Measurements from ENCODE around the gene FAM204A. TPM values are rescaled to one million over a fixed set of nuclear protein-coding genes. Genes with fewer than 3 reads are reported as not detected.

The FAM204A gene
- polyA plus RNA-seq, 3 donors, result 79.5 to 88.1 (median 83.5) TPM

GRCh38 chr10:118287076-118287806, 54.9 kb downstream of the FAM204A start:
- no peak for DNase-seq (ENCODE audit: low read depth in 3 of 3, low spot score in 2 of 3)

- no peak for DNase-seq (ENCODE audit: low read depth in 3 of 3, low spot score in 2 of 3)
These were observed 55.9 kb downstream of the FAM204A start for GRCh38 chr10:118286051-118286838.

GRCh38 chr10:118282670-118283069, 59.5 kb downstream of the FAM204A start:
- DNase-seq (ENCODE audit: low read depth in 3 of 3, low spot score in 2 of 3), result no peak

- DNase-seq (ENCODE audit: low read depth in 3 of 3, low spot score in 2 of 3), result no peak
These were observed 63.5 kb downstream of the FAM204A start for GRCh38 chr10:118278649-118279048.

GRCh38 chr10:118277871-118278270, 64.3 kb downstream of the FAM204A start:
- DNase-seq (ENCODE audit: low read depth in 3 of 3, low spot score in 2 of 3), result no peak

- DNase-seq (ENCODE audit: low read depth in 3 of 3, low spot score in 2 of 3), result no peak
These were observed 65.4 kb downstream of the FAM204A start for GRCh38 chr10:118276727-118277126.

GRCh38 chr10:118276204-118276603, 65.9 kb downstream of the FAM204A start:
- no peak for DNase-seq (ENCODE audit: low read depth in 3 of 3, low spot score in 2 of 3)

- no peak for DNase-seq (ENCODE audit: low read depth in 3 of 3, low spot score in 2 of 3)
These were observed 68.5 kb downstream of the FAM204A start for GRCh38 chr10:118273662-118274061.

GRCh38 chr10:118272767-118273166, 69.4 kb downstream of the FAM204A start:
- no peak for DNase-seq (ENCODE audit: low read depth in 3 of 3, low spot score in 2 of 3)

GRCh38 chr10:118272149-118272721, 69.9 kb downstream of the FAM204A start:
- DNase-seq (ENCODE audit: low read depth in 3 of 3, low spot score in 2 of 3), result no peak

GRCh38 chr10:118271671-118272070, 70.5 kb downstream of the FAM204A start:
- DNase-seq (ENCODE audit: low read depth in 3 of 3, low spot score in 2 of 3), result no peak

- DNase-seq (ENCODE audit: low read depth in 3 of 3, low spot score in 2 of 3), result no peak
These were observed 75.9 kb downstream of the FAM204A start for GRCh38 chr10:118266098-118266748.

- no peak for DNase-seq (ENCODE audit: low read depth in 3 of 3, low spot score in 2 of 3)
These were observed 77.2 kb downstream of the FAM204A start for GRCh38 chr10:118264838-118265470.

GRCh38 chr10:118264252-118264651, 77.9 kb downstream of the FAM204A start:
- no peak for DNase-seq (ENCODE audit: low read depth in 3 of 3, low spot score in 2 of 3)

- DNase-seq (ENCODE audit: low read depth in 3 of 3, low spot score in 2 of 3), result no peak
These were observed 79.6 kb downstream of the FAM204A start for GRCh38 chr10:118262538-118262937.

- no peak for DNase-seq (ENCODE audit: low read depth in 3 of 3, low spot score in 2 of 3)
These were observed 82.7 kb downstream of the FAM204A start for GRCh38 chr10:118259288-118259906.

GRCh38 chr10:118258285-118258684, 83.8 kb downstream of the FAM204A start:
- DNase-seq (ENCODE audit: low read depth in 3 of 3, low spot score in 2 of 3), result no peak

- DNase-seq (ENCODE audit: low read depth in 3 of 3, low spot score in 2 of 3), result no peak
These were observed 85.1 kb downstream of the FAM204A start for GRCh38 chr10:118256825-118257570.

GRCh38 chr10:118256209-118256608, 85.9 kb downstream of the FAM204A start:
- DNase-seq (ENCODE audit: low read depth in 3 of 3, low spot score in 2 of 3), result no peak

- no peak for DNase-seq (ENCODE audit: low read depth in 3 of 3, low spot score in 2 of 3)
These were observed 86.8 kb downstream of the FAM204A start for GRCh38 chr10:118255355-118255754.
